Measurements from ENCODE around the gene NDUFAF3.

Gene NDUFAF3

GRCh38 chr3:48989126-48989795 lies 32.7 kb upstream of the NDUFAF3 start (continued):
- TF ChIP-seq ZBTB48 (tag by site-specific recombination; IDR thresholded peaks at IDR 0.05): no peak
- TF ChIP-seq ZBTB20 (tag by site-specific recombination; IDR thresholded peaks at IDR 0.05): peak; percentile 92
- TF ChIP-seq PRDM1 (tag by site-specific recombination; IDR thresholded peaks at IDR 0.05): no peak
- TF ChIP-seq, protein P1, sequence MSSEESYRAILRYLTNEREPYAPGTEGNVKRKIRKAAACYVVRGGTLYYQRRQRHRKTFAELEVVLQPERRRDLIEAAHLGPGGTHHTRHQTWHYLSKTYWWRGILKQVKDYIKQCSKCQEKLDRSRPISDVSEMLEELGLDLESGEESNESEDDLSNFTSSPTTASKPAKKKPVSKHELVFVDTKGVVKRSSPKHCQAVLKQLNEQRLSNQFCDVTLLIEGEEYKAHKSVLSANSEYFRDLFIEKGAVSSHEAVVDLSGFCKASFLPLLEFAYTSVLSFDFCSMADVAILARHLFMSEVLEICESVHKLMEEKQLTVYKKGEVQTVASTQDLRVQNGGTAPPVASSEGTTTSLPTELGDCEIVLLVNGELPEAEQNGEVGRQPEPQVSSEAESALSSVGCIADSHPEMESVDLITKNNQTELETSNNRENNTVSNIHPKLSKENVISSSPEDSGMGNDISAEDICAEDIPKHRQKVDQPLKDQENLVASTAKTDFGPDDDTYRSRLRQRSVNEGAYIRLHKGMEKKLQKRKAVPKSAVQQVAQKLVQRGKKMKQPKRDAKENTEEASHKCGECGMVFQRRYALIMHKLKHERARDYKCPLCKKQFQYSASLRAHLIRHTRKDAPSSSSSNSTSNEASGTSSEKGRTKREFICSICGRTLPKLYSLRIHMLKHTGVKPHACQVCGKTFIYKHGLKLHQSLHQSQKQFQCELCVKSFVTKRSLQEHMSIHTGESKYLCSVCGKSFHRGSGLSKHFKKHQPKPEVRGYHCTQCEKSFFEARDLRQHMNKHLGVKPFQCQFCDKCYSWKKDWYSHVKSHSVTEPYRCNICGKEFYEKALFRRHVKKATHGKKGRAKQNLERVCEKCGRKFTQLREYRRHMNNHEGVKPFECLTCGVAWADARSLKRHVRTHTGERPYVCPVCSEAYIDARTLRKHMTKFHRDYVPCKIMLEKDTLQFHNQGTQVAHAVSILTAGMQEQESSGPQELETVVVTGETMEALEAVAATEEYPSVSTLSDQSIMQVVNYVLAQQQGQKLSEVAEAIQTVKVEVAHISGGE (tag by site-specific recombination; conservative IDR thresholded peaks at IDR 0.05; ENCODE audit: low read depth): no peak
- TF ChIP-seq ZNF473 (tag by site-specific recombination; IDR thresholded peaks at IDR 0.05): no peak
- TF ChIP-seq, protein P2, sequence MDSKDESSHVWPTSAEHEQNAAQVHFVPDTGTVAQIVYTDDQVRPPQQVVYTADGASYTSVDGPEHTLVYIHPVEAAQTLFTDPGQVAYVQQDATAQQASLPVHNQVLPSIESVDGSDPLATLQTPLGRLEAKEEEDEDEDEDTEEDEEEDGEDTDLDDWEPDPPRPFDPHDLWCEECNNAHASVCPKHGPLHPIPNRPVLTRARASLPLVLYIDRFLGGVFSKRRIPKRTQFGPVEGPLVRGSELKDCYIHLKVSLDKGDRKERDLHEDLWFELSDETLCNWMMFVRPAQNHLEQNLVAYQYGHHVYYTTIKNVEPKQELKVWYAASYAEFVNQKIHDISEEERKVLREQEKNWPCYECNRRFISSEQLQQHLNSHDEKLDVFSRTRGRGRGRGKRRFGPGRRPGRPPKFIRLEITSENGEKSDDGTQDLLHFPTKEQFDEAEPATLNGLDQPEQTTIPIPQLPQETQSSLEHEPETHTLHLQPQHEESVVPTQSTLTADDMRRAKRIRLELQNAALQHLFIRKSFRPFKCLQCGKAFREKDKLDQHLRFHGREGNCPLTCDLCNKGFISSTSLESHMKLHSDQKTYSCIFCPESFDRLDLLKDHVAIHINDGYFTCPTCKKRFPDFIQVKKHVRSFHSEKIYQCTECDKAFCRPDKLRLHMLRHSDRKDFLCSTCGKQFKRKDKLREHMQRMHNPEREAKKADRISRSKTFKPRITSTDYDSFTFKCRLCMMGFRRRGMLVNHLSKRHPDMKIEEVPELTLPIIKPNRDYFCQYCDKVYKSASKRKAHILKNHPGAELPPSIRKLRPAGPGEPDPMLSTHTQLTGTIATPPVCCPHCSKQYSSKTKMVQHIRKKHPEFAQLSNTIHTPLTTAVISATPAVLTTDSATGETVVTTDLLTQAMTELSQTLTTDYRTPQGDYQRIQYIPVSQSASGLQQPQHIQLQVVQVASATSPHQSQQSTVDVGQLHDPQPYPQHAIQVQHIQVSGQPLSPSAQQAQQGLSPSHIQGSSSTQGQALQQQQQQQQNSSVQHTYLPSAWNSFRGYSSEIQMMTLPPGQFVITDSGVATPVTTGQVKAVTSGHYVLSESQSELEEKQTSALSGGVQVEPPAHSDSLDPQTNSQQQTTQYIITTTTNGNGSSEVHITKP (tag by site-specific recombination; IDR thresholded peaks at IDR 0.05): peak; percentile 88
- no peak for TF ChIP-seq ZNF629 (tag by site-specific recombination; IDR thresholded peaks at IDR 0.05)
- TF ChIP-seq, protein P3, sequence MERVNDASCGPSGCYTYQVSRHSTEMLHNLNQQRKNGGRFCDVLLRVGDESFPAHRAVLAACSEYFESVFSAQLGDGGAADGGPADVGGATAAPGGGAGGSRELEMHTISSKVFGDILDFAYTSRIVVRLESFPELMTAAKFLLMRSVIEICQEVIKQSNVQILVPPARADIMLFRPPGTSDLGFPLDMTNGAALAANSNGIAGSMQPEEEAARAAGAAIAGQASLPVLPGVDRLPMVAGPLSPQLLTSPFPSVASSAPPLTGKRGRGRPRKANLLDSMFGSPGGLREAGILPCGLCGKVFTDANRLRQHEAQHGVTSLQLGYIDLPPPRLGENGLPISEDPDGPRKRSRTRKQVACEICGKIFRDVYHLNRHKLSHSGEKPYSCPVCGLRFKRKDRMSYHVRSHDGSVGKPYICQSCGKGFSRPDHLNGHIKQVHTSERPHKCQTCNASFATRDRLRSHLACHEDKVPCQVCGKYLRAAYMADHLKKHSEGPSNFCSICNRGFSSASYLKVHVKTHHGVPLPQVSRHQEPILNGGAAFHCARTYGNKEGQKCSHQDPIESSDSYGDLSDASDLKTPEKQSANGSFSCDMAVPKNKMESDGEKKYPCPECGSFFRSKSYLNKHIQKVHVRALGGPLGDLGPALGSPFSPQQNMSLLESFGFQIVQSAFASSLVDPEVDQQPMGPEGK (tag by site-specific recombination; IDR thresholded peaks at IDR 0.05): no peak
- TF ChIP-seq, protein P4, sequence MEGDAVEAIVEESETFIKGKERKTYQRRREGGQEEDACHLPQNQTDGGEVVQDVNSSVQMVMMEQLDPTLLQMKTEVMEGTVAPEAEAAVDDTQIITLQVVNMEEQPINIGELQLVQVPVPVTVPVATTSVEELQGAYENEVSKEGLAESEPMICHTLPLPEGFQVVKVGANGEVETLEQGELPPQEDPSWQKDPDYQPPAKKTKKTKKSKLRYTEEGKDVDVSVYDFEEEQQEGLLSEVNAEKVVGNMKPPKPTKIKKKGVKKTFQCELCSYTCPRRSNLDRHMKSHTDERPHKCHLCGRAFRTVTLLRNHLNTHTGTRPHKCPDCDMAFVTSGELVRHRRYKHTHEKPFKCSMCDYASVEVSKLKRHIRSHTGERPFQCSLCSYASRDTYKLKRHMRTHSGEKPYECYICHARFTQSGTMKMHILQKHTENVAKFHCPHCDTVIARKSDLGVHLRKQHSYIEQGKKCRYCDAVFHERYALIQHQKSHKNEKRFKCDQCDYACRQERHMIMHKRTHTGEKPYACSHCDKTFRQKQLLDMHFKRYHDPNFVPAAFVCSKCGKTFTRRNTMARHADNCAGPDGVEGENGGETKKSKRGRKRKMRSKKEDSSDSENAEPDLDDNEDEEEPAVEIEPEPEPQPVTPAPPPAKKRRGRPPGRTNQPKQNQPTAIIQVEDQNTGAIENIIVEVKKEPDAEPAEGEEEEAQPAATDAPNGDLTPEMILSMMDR (tag by site-specific recombination; IDR thresholded peaks at IDR 0.05): no peak
- no peak for TF ChIP-seq ZFP41 (tag by site-specific recombination; IDR thresholded peaks at IDR 0.05; ENCODE audit: borderline replicate concordance)
- no peak for TF ChIP-seq GLIS1 (tag by site-specific recombination; IDR thresholded peaks at IDR 0.05)
- TF ChIP-seq ZNF692 (tag by site-specific recombination; IDR thresholded peaks at IDR 0.05): peak; percentile 98
- TF ChIP-seq ZFP69B (tag by site-specific recombination; IDR thresholded peaks at IDR 0.05): peak; percentile 98
- TF ChIP-seq ZNF600 (tag by site-specific recombination; IDR thresholded peaks at IDR 0.05): 0 out of 2 replicates have a peak, but pooled peaks have one; percentile 37
- 0 out of 2 replicates have a peak, but pooled peaks have one; percentile 18 for TF ChIP-seq YY2 (tag by site-specific recombination; IDR thresholded peaks at IDR 0.05)
- TF ChIP-seq ZNF366 (tag by site-specific recombination; conservative IDR thresholded peaks at IDR 0.05): no peak
- TF ChIP-seq GLI2 (tag by site-specific recombination; IDR thresholded peaks at IDR 0.05; ENCODE audit: borderline replicate concordance, low read depth): no peak
- 0 out of 2 replicates have a peak, but pooled peaks have one; percentile 67 for TF ChIP-seq ZNF660 (tag by site-specific recombination; IDR thresholded peaks at IDR 0.05)
- TF ChIP-seq ZNF670 (tag by site-specific recombination; IDR thresholded peaks at IDR 0.05; ENCODE audit: low read depth): no peak
- TF ChIP-seq ZNF645 (tag by site-specific recombination; IDR thresholded peaks at IDR 0.05): no peak
- TF ChIP-seq WT1 (tag by site-specific recombination; IDR thresholded peaks at IDR 0.05): no peak; the same call in 1 of the 2 replicates
- TF ChIP-seq ZNF701 (tag by site-specific recombination; IDR thresholded peaks at IDR 0.05): no peak
- no peak for TF ChIP-seq ZBTB1 (tag by site-specific recombination; IDR thresholded peaks at IDR 0.05)
